HG03342 (cell line): ENCODE data around the gene PDE4C.
"Not testable (repeated sequence)": the region's sequence is repeated elsewhere in the genome, so short reads cannot be mapped to it uniquely, and the experiment has no call there.

ENCODE experiments used
- ATAC-seq: cut with Tn5 transposase; IDR thresholded peaks from one replicate; pipeline ENCODE4 v1.9.1; 2021; ENCODE audit warnings: mild to moderate bottlenecking, moderate library complexity; ENCODE audit not compliant: unreplicated experiment

PDE4C gene

DNA sequence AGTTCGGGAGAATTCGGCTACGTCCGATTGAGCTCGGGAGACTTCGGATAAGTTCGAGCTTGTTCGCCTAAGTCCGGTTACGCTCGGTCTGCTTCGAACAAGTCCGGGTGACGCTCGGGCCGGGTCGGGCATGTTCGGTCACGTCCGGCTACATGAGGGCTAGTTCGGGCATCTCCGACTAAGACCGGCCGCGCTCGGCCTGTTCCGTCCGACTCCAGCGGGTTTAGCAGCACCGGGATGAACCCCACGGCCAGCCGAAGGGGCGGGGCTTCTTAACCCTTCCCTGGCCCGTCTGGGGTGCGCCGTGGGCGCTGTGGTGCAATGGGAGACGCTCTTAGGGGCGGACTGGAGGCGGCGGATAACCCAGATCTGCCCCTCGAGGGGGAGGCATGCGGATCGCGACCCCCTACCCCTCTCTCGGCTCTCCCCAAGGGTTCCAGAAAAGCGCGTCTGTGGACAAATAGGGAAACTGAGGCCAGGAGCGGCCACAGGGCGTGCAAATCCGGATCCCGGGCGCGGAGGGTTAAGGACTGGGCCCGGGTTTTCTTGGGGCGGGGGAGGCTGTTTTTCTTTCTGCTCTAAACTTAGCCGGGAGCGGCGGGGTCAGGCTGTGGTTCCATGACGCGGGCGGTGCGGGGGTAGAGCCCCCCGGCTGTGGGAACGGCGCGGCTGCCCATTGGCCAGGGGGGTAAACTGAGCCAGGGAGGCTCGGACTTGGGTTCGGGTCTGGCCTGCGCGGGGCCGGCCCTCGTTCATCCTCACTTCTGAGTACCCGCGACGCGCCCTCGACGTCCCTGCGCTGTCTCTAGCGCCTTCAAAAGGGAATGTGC is 1.5 kb downstream of the PDE4C start:
- peak; percentile 92 for ATAC-seq

DNA sequence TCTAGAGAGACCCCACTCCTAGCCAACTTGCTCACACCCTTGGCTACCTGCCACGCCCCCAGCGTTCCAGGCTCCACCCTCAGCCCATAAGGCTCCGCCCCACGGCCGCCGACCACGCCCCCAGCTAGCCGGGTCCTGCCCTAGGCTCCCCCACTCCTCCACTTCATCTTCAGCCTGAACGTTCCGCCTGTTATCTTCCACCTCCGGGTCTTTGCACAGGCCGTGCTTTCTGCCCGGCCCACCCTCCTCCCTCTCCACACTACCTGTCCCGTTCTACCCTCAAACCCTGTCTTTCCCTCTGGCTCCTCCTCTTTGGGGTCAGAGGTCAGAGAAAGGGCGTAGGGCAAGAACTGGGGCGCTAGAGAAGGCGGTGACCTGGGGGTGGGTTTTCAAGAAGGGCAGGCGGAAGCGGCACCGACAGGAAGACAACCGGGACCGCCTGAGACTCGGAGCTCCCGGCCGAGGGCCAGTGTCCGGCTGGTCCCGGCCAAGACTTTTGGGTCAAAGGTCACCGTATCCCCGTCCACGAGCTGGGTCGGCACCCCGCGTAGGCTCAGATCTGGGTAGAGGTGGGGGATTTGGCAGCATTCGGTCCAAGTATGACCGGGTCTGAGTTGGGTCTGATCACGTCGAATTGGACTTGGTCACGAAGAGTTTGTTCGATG is 2.2 kb downstream of the PDE4C start:
- ATAC-seq, result no peak

DNA sequence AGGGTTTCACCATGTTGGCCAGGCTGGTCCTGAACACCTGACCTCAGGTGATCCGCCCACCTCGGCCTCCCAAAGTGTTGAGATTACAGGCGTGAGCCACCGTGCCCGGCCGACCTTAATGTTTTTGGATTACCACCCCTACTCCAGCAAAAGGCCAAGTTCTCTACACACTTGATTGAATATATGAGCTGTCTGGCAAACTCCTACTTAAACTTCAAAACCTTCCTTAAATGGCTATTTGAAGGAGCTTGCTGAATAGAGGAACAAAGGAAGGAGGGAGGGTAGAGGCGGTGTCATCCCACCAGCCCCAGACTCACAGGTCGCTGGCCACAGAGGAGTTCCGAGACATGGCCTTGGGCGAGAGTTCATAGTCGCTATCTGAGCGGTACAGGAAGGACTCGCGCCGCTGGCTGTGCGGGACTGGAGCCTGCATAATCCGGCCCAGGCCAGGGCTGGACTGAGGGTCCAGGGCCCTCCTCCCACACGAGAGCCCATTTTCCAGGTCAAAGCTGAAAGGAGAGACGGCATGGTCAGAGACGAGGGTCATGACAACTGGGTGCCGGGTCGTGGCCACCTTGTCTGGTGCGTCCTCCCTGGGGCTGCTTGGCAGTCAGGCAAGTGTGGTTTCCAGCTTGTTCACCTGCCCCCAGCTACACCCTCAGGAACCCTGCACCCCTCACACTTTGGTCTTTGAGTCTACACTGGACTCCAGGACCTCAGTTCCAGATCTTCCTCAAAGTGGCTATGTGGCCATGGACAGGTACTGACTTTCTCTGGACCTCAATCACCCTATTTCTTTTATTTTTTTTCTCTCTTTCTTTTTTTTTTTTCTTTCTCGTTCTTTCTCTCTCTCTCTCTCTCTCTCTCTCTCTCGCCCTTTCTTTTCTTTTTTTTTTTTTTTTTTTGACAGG is 4.2 kb downstream of the PDE4C start:
- ATAC-seq, result no peak

DNA sequence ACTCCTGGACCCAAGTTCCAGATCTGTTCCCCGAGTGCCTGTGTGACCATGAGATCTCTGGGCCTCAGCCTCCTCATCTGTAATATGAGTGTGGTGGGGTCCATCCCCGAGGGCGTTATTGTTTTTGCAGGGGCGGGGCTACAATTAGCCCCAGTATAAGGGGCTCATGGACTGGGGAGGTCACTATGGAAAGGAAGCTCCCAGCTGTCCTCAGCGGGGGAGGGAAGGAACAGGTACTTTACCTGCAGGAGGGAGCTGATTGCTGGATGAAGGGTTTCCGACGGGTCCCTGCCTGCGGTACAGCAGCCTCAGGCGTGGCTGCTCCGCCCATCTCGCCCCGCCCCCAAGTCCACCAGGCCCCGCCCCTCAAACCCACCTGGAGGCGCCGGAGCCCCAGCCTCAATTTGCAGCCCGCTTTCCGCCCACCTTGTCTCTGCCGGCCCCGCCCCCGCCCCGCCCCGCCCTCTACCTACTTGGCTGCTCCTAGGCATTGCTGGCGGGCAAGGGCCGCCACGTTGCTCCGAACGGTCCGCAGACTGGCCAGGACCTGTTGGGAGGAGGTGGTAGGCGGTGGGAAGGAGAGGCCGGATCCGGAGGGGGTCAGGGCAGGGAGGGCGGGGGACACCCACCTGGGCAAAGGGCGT is 5.5 kb downstream of the PDE4C start:
- no peak for ATAC-seq

DNA sequence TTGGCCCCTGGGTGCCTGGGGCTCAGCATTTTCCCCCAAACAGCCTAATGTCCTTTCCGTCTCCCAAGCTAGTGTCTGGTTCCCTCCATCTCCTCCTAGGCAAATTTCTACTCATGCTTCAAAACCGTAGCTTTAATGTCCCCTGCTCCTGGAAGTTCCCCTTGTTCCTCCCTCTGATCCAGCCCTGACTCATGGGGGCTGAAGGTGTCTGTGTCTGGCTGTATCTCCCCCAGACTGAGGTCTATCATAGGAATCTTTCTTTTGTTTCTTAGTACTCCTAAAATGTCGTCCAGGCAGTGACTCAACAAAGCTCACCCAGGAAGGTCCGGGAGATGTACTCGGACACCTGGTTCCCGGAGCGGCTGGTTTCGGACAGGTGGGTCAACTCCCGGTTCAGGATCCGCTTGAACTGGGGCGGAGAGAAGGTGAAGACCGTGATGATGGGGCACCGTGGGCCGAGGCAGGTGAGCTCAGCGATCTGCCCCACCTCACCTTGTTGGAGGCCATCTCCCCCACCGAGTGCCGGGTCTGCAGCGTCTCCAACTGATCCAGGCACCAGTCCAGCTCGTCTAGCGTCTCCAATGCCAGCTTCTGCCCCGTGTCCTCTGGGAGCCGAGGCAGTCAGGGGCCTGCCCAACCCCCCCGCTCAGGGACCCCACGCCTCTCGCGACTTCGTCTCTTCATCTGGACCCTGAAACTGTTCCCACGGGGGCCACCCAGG is 6.2 kb downstream of the PDE4C start:
- no peak for ATAC-seq

DNA sequence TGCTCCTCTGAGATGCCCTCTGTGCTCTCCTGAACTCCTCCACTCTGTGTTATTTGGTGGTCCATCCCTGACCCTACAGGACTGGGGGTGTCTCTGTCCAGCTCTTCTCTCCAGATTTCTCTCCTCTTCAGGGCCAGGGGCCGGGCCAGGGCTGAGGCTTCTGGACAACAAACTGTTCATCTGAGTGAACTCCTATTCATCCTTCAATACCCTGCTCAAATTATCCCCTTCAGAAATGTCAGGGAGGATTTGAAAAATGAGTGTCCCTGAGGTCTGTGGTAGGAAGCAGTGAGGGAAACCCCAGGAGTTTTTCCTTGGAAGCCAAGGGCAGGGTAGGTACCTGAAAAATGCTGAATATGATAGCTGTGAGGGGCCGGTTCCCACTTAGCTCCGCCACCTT is 7.6 kb downstream of the PDE4C start:
- no peak for ATAC-seq

DNA sequence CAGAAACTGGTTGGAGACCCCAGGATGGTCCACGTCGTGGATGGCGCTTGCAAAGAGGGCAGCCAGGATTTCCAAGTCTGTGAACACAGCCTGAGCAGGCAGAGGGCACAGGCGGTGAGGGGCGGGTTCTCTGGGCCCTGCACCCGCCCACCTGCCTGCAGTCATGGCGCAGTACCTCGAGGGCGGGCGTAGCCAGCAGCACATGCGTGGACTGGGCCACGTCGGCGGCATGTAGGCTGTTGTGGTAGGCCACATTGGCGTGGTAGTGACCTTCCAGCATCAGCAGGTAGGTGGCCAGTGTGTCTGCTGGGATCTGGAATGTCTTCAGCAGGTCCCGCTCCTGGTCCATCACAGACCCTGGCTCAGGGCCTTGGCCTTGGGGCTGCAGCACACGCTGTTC is 8.1 kb downstream of the PDE4C start:
- no peak for ATAC-seq

DNA sequence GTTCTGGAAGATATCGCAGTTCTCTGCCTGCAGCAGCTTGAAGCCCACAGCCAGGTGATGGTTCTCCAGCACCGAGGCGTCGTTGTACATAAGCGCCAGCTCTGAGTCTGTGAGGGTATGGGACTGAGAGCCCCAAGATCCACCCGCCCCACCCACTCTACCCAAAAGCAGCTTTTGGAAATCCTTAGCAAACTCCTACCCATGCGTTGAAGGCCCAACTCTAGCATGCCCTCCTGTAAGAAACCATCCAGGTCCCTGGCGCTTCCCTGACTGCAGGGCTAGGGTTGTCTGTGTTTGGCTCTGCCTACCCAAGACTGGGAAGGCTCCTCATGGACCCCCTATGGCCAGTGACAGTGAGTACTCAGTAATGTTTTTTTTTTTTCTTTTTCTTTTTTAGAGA is 9.4 kb downstream of the PDE4C start:
- ATAC-seq, result no peak

DNA sequence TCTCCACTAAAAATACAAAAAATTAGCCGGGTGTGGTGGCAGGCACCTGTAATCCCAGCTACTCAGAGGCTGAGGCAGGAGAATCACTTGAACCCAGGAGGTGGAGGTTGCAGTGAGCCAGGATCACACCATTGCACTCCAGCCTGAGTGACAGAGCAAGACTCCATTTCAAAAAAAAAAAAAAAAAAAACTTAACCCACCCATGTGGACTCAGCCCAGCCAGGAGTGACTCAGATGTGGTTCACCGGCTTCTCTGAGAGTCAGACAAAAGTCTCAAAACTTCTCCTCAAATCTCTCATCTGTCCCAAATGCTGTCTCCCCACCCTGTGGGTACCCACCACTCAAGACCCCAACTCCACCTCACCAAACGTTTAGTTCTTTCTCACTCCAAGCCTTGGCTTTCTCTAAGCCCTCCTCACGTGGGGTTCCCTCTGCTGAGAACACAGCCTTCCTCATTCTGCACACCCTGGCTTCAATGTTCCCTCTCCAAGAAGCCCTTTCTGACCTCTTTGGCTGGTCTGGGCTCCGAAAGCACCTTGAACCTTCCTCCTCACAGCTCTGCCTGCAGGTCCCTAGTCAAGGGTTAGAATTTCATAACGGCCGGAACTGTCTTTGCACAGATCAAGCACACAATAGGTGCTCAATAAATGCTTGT is 11.3 kb downstream of the PDE4C start:
- ATAC-seq, result no peak

DNA sequence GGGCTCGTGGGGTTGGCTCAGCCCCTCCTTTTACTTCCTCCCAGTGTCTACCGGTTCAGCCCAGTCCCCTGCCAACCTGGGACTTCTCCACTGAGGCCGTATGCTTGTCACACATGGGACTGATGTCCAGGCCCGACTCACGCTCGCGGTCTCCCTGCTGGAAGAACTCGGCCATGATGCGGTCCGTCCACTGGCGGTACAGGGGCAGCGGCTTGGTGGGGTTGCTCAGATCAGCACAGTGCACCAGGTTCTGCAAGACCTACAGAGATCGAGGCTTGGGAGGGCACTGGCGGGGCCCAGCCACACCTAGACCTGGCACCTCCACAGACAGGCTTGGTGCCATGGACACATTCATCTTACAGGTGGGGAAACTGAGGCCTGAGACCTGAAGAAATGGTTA is 14.6 kb downstream of the PDE4C start:
- no peak for ATAC-seq

DNA sequence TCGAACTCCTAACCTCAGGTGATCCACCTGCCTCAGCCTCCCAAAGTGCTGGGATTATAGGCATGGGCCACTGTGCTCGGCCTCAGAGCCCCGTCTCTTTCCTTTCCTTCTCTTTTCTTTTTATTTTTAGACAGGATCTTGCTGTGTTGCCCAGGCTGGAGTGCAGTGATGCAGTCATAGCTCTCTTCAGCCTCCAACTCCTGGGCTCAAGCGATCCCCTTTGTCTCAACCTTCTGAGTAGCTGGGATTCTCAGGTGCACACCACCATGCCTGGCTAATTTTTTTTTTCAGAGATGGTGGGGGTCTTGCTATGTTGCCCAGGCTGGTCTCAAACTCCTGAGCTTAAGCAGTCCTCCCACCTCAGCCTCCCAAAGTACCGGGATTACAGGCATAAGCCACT is 16.3 kb downstream of the PDE4C start:
- ATAC-seq, result not testable (repeated sequence)

DNA sequence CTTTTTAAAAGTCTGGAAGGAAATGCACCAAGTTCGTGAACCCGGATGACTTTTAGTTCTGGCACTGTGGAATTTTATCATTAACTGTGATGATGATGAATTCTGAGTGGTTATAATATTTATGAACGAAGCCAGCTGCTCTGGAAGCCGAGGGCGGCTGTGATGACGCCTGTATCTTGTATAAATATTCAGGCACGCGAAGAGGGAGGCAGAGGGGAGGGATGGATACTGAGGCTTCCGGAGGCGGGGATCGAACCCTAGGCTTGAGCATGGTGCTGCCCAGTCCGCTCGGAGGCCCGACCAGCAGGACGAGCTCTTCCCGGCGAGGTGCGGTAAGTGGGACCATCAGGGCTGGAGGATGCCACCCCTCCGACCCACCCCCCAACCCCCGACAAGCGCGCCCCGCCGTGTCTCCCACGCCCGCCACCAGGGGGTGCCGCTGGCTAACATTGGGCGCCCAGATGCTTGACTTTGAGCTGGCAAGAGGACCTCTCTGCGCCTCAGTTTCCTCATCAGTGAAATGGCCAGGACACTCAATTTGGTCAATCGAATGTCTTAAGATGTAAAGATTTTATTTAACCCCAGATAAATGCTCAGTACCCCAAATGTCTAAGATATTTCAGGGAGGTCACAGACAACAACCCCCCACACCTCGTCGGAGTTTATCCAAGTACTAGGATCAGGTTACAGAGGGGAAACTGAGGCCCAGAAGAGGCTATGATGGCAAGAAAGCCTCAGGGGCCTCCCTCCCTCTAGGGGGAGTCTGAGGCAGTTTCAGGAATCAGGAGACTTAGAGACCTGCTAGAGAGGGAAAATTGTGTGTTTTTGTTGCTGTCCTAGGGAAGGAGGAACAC is 17.9 kb downstream of the PDE4C start:
- no peak for ATAC-seq

DNA sequence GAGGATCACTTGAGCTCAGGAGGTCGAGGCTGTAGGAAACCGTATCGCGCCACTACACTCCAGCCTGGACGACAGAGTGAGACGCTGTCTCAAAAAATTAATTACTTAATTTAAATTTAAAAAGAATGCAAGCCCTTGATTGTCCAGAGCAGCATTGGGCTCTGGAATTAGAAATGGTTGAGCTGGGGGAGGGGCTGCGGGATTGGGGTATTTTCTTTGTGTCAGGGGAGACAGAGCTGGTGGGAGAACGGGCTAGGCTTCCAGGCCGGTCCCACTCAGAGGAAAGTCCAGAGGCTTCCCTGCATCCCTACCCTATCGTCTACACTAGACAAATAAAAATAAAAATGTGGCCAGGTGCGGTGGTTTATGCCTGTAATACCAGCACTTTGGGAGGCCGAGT is 20.2 kb downstream of the PDE4C start:
- no peak for ATAC-seq

DNA sequence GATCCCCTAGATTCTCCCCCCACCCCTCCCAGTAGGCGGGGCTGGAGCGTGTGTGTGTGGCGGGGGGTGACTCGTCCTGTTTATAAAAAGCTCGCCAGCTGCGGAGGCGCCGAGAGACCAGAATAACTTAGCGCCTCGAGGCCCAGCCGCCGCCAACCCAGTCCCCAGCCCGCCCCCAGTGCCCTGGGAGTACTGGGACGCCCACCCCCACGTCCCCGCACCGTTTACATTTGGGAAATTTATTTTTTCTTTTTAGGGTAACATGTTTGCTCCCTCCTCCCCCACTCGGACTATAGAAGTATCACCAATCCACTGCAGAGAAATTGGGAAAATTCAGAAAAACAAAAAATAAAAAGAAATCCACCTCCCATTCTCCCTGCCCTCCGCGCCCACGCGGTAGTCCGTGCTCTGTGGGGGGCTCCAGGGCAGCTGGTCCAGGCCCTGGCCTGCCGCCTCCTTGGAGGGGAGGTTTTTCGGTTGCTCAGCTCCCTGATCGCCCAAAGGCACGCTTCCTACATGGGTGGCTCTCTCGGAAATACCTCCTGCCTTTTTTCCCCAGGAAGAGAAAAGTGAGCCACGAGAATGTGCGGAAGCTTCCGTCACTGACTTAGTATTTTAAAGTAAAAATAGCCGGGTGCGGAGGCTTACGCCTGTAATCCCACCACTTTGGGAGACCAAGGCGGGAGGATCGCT is 20.9 kb downstream of the PDE4C start:
- no peak for ATAC-seq

DNA sequence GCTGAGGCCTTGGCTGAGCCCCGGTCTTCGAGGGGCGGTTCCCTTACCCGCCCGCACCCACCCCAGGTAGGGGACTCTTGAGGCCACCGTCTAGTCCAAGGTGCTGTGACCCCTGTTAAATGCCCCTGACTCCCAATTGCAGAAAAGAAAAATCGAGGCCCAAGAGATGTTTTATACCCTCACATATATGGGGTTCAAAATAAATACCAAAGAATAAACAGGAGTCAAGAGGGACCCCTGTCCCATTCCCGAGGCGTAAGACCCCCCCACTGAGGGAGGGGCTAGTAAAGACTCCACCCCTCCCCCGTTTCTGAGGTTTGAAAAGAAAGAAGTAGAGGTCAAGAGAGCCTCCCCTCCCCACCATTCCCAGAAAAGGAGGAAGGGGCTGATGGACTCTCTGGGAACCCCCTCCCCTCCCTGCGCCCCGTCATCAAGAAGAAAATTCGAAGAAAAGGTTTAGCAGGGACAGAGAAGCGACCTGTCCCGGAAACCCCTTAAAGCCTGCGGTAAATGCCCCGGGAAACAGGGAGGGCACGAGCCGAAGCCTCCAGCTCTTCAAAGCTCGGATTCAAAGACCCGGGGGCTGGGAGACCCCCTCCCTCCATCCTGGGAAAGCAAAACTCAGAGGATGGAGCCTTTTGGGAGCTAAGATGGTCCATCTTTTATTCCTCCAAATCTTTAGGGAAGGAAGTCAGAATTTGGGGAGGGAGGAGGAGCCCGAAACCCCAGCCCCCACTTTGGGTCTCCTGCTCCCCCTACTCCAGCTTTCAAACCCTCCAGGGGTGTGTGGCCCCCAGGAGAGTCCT is 21.6 kb downstream of the PDE4C start:
- peak; percentile 13 for ATAC-seq

DNA sequence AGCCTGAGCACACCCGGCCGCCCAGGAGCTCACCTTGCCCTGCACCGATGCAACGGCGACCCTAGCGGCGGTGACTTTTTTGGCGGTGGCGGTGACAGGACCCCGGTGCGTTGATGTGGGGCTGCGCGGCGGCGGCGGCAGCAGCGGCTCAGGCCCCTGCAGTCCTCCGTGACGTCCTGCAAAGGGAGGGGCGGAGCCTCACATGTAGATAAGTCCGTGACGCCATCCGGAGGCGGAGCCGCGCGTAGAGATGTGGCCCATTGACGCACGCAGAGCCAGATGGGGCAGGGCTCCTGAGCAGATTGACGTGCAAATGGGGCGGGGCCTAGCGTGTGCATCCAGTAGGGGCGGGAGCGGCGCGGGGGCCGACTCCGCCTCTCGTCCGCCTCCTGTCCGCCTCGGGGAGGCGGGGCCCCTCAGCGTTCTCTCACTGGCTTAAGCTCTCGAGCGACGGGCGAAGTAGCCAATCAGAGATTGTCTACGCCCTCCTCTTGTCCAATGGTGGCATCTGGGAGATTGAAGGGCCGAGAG is 22.3 kb downstream of the PDE4C start, which contains the start of gene RAB3A:
RAB3A (minus strand) TSS at position 180 of the 531 bp plus-strand sequence. CDS start 1,302 bp downstream, outside the sequence.
- ATAC-seq, result peak; percentile 87

DNA sequence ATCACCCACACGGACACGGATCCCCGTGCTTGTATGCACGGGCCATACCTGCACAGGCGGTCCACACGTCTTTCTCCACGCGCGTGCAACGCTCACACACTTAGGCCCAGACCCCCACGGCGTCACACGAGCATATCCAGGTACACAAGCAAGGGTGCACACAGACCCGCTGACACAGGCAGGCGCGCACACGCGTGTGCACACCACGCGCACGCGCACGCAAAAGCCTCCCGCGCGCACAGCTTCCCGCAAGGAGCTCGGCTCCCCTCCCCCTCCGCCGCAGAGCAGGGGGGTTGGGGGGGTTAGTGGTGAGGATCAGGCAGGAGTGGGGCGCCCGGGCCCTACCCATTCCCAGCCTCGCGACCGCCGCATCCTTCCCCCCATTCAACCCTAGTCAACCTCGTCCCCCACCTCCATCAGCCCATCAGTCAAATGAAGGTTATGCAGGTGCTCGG is 22.8 kb downstream of the PDE4C start:
- ATAC-seq, result no peak
